Thyroid gland (tissue), 4 donors: ENCODE measurements around the gene BAHD1. TPM values are rescaled to one million over a fixed set of nuclear protein-coding genes. Genes with fewer than 3 reads are reported as not detected.

Source experiments
- DNase-seq, 2 donors: peaks; one replicate each; pipeline ENCODE4 v3.0.0-alpha.2; 2019
- H3K27ac ChIP-seq, 3 donors: fragments of 200-600 bp; sonication (generic); 1 replicate in 2 of 3; 2 replicates in 1 of 3; pipeline ENCODE4 v1.5.1; 2016 to 2019; ENCODE audit warnings: mild to moderate bottlenecking in 1 of 3, moderate library complexity in 1 of 3
- H3K27me3 ChIP-seq: fragments of 200-600 bp; sonication (generic); one replicate; pipeline ENCODE4 v1.5.1; 2019
- H3K36me3 ChIP-seq, 2 donors: fragments of 200-600 bp; sonication (generic); one replicate each; pipeline ENCODE4 v1.5.1; 2016 to 2019
- H3K4me1 ChIP-seq, 2 donors: fragments of 200-600 bp; sonication (generic); one replicate each; pipeline ENCODE4 v1.5.1; 2017 to 2019
- H3K4me3 ChIP-seq, 3 donors: fragments of 200-600 bp; sonication (generic); replicated peaks in 1 of 3; 1 replicate in 2 of 3; 2 replicates in 1 of 3; pipeline ENCODE4 v1.5.1; 2016; ENCODE audit warnings: mild to moderate bottlenecking in 1 of 3
- H3K9me3 ChIP-seq: fragments of 200-600 bp; sonication (generic); one replicate; pipeline ENCODE4 v1.5.1; 2017
- POLR2A ChIP-seq, 2 donors: fragments of 450-650 bp; IDR thresholded peaks; one replicate each; pipeline ENCODE4 v1.6.1; 2017; ENCODE audit warnings: antibody characterized with exemption in 2 of 2, mild to moderate bottlenecking in 2 of 2, moderate library complexity in 1 of 2
- WGBS, 2 donors: methylation state at CpG; one replicate each; pipeline ENCODE4 v1.1.5; 2017; 5-methylcytosine and 5-hydroxymethylcytosine counted together
- intact Hi-C: fragments of 100-400 bp; cut with DNase I; formaldehyde crosslinking; loops from one replicate; pipeline ENCODE4 v1.15.1; 2023
- total RNA-seq, 4 donors: library from RNA; depleted of rRNA; stranded (reverse); fragments of >200 nt; gene quantifications; one replicate each; pipeline ENCODE4 v1.2.3, GENCODE V29; 2016
- TF ChIP-seq, protein P1 (sequence below), 6 experiments: fragments of 200-600 bp in 3 of 6; fragments of 450-650 bp in 3 of 6; sonication (generic) in 3 of 6; IDR thresholded peaks; one replicate each; pipeline ENCODE4 v1.5.1; 2016 to 2019; ENCODE audit warnings: antibody characterized with exemption in 6 of 6, mild to moderate bottlenecking in 2 of 6, inconsistent platforms in 1 of 6, moderate library complexity in 1 of 6

Gene BAHD1
- total RNA-seq, 4 donors from 2014 or later, result 20.0 to 50.4 (median 35.1) TPM

DNA sequence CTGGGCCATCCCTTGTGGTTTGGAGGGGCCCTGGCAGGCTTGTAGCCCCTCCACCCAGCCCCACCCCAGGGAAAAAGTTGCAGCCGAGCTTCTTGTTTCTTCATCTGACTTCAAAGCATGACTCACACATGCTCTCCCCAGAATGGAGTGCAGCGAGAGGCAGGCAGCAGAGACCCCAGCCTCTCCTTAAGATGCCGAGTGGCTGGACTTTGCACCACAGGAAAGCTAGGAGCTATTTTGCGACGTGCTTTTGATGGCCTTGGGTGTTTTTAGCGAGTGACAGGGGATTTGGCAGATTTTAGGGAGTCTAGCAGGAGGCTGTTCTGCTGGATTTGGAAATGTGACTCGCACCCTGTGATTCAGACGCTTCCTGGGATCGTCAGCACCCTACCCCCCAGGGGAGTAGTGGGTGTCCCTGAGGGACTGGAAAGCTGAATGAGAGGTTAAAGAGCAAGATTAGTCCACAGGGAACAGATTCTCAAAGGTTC is 14.2 kb downstream of the BAHD1 start:
- DNase-seq, result no peak
- Histone ChIP-seq H3K4me3 (no peak overlapping the region), H3K36me3 (peaks cover 8 to 10% of the 10 kb centered on the region in 2 donors), H3K9me3 (no peaks in the 10 kb centered on the region), H3K4me1 (peaks cover 23 to 48% of the 10 kb centered on the region in 2 donors), H3K27ac (no peak overlapping the region), H3K27me3 (no peaks in the 10 kb centered on the region)
- WGBS, 2 donors, result 78 to 86% methylated on average over 9 of the region's 9 CpGs
- no peak for TF ChIP-seq POLR2A (IDR thresholded peaks at IDR 0.05)
- TF ChIP-seq, protein P1, sequence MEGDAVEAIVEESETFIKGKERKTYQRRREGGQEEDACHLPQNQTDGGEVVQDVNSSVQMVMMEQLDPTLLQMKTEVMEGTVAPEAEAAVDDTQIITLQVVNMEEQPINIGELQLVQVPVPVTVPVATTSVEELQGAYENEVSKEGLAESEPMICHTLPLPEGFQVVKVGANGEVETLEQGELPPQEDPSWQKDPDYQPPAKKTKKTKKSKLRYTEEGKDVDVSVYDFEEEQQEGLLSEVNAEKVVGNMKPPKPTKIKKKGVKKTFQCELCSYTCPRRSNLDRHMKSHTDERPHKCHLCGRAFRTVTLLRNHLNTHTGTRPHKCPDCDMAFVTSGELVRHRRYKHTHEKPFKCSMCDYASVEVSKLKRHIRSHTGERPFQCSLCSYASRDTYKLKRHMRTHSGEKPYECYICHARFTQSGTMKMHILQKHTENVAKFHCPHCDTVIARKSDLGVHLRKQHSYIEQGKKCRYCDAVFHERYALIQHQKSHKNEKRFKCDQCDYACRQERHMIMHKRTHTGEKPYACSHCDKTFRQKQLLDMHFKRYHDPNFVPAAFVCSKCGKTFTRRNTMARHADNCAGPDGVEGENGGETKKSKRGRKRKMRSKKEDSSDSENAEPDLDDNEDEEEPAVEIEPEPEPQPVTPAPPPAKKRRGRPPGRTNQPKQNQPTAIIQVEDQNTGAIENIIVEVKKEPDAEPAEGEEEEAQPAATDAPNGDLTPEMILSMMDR (IDR thresholded peaks at IDR 0.05), result no peak
- intact Hi-C loops, result no loop called here

DNA sequence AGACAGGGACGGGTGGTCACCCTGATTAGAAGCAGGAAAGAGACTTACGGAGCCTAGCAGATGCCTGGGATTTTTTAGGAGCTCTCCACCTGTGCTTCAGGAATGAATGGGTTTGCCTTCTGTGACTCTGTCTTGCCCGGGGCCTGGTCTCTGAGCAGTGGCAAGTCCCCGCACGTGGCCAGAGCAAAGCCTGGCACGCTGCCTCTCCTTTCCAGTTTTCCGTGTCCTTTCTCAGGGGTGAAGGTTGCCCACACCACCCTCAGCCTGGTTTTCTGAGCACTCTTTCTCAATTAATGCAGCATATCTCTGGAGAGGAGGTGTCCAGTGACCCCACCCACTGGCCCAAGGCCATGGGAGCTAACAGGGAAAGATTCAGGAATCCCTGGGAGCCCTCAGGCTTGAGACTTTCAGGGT is 15.6 kb downstream of the BAHD1 start:
- intact Hi-C loops, result no loop called here
- H3K9me3 ChIP-seq, result no peaks in the 10 kb centered on the region
- no peak overlapping the region for H3K4me3 ChIP-seq
- H3K36me3 ChIP-seq, result peaks cover 8 to 10% of the 10 kb centered on the region in 2 donors
- no peaks in the 10 kb centered on the region for H3K27me3 ChIP-seq
- peak; percentile 61 to 67 for DNase-seq
- H3K4me1 ChIP-seq, result peaks cover 19 to 39% of the 10 kb centered on the region in 2 donors
- WGBS, 2 donors, result 41 to 54% methylated on average over 6 to 7 of the region's 7 CpGs
- no peak overlapping the region for H3K27ac ChIP-seq
- TF ChIP-seq, protein P1 (IDR thresholded peaks at IDR 0.05), result no peak
- TF ChIP-seq POLR2A (IDR thresholded peaks at IDR 0.05), result no peak

DNA sequence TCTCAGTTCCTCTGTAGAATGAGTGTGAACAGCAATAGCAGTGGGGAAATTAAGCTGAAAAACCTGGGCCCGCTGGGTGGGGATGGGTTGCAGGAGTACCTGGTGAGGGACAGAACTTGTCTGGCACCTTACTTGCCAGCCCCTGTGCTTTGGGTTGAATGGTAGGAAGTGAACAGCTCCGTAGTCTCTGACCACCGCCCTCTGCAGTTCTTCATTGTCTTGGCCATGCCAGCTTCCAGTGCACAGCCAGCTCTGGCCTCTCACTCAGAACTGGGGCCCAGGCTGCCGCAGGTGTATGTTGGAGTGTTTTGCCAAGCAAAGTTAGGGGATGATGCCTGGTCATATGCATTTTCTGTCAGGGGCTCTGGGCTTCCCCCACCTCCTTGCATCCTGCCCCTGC is 16.0 kb downstream of the BAHD1 start:
- Histone ChIP-seq H3K27me3 (no peaks in the 10 kb centered on the region), H3K4me1 (peaks cover 18 to 35% of the 10 kb centered on the region in 2 donors), H3K27ac (no peak overlapping the region), H3K9me3 (no peaks in the 10 kb centered on the region), H3K36me3 (peaks cover 8 to 10% of the 10 kb centered on the region in 2 donors), H3K4me3 (no peak overlapping the region)
- WGBS, 2 donors, result 65 to 80% methylated on average over 3 to 4 of the region's 4 CpGs
- intact Hi-C loops, result no loop called here
- TF ChIP-seq, protein P1 (IDR thresholded peaks at IDR 0.05), result no peak
- no peak for TF ChIP-seq POLR2A (IDR thresholded peaks at IDR 0.05)
- no peak for DNase-seq

DNA sequence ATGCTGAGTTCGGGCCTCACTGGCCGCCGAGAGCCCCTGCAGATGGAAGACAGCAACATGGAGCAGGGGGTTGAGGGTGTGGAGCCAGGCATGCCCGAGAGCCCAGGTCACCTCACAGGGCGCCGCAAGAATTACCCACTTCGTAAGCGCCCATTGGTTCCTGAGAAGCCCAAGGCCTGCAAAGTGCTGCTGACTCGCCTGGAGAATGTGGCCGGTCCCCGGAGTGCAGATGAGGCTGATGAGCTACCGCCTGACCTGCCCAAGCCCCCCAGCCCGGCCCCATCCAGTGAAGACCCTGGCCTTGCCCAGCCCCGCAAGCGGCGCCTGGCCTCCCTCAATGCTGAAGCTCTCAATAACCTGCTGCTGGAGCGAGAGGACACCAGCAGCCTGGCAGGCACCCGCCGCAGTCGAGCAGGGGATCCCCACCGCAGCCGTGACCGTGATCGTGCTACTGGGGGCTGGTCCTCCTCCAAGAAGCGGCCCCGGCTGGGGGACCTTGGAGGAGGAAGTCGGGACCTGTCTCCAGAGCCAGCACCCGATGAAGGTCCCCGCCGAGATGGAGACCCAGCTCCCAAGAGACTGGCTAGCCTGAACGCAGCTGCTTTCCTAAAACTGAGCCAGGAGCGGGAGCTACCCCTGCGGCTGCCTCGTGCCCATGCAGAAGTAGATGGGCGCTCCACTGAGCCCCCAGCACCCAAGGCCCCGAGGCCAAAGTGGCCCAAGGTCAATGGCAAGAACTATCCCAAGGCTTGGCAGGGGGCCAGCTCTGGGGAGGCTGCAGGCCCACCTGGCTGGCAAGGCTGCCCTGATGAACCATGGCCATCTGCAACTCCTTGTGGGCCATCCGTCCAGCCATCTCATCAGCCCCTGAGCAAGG is 18.0 kb downstream of the BAHD1 start:
- Histone ChIP-seq H3K36me3 (peaks cover 20 to 24% of the 10 kb centered on the region in 2 donors), H3K27me3 (no peaks in the 10 kb centered on the region), H3K9me3 (no peaks in the 10 kb centered on the region), H3K4me3 (no peak overlapping the region), H3K4me1 (peaks cover 18 to 26% of the 10 kb centered on the region in 2 donors), H3K27ac (no peak overlapping the region)
- WGBS, 2 donors, result 95 to 98% methylated on average over 14 to 20 of the region's 37 CpGs
- no peak for DNase-seq
- TF ChIP-seq POLR2A (IDR thresholded peaks at IDR 0.05), result no peak
- TF ChIP-seq, protein P1 (IDR thresholded peaks at IDR 0.05), result no peak
- intact Hi-C loops, result no loop called here
